Immature natural killer cell (primary cell): Measurements from ENCODE around the gene IZUMO1. TPM values are rescaled to one million over a fixed set of nuclear protein-coding genes. Genes with fewer than 3 reads are reported as not detected.
A peak's percentile ranks its signal among the peaks of the same experiment; 100 is the strongest.
"Not testable (repeated sequence)": the region's sequence is repeated elsewhere in the genome, so short reads cannot be mapped to it uniquely, and the experiment has no call there.

Source experiments
- DNase-seq, 3 donors: peaks; one replicate each; pipeline ENCODE4 v3.0.0; 2022; ENCODE audit warnings: mixed read lengths in 1 of 3
- H3K27ac Mint-ChIP-seq, 6 donors: one replicate each; pipeline ENCODE4 v1.8.0; 2020; ENCODE audit warnings: mixed read lengths in 6 of 6, mild to moderate bottlenecking in 5 of 6, inconsistent platforms in 4 of 6, moderate library complexity in 3 of 6
- H3K27me3 Mint-ChIP-seq, 3 donors: one replicate each; pipeline ENCODE4 v1.8.0; 2020 to 2021; ENCODE audit warnings: low read depth in 3 of 3, mild to moderate bottlenecking in 3 of 3, mixed read lengths in 3 of 3, moderate library complexity in 3 of 3, inconsistent platforms in 1 of 3
- H3K36me3 Mint-ChIP-seq, 3 donors: one replicate each; pipeline ENCODE4 v1.8.0; 2020; ENCODE audit warnings: mixed read lengths in 3 of 3, inconsistent platforms in 2 of 3, mild to moderate bottlenecking in 2 of 3
- H3K4me1 Mint-ChIP-seq, 2 donors: one replicate each; pipeline ENCODE4 v1.8.0; 2020; ENCODE audit warnings: inconsistent platforms in 2 of 2, mild to moderate bottlenecking in 2 of 2, mixed read lengths in 2 of 2, moderate library complexity in 1 of 2
- H3K4me3 Mint-ChIP-seq, 5 donors: one replicate each; pipeline ENCODE4 v1.8.0; 2020; ENCODE audit warnings: mild to moderate bottlenecking in 5 of 5, mixed read lengths in 5 of 5, inconsistent platforms in 3 of 5, moderate library complexity in 3 of 5
- H3K9me3 Mint-ChIP-seq, 6 donors: one replicate each; pipeline ENCODE4 v1.8.0; 2020; ENCODE audit warnings: mild to moderate bottlenecking in 6 of 6, mixed read lengths in 6 of 6, inconsistent platforms in 4 of 6, moderate library complexity in 3 of 6
- polyA plus RNA-seq, 3 donors: library from polyadenylated mRNA; unstranded; fragments of 300-500 nt; fragmentation: Illumina TruSeq; gene quantifications; one replicate each; pipeline ENCODE4 v1.2.3, GENCODE V29; 2021

Gene IZUMO1
- polyA plus RNA-seq, 3 donors from 2014 or later = not detected

DNA sequence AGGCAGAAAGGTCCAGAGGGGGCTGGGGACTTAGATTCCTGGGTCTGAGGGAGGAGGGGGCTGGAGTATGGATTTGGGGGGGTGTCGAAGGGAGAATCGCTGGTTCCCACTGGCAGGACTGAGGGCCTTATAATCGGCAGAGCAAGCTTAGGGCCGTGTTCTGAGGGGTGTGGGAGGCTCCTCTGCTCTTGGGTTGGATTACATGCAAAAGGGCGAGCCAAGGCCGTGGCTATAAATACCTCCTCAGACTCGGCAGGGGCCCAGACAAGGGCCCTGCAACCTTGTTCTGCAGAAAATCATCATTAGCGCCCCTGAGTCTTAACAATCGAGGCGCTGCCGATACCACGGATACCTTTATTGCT, 26.5 kb downstream of the IZUMO1 start:
- Mint-ChIP-seq H3K4me1 (peaks cover 14 to 19% of the 10 kb centered on the region in 2 donors), H3K9me3 (peaks cover 0 to 3% (median 0%) of the 10 kb centered on the region in 6 donors), H3K36me3 (peaks cover 0 to 3% (median 0%) of the 10 kb centered on the region in 3 donors), H3K27ac (peak overlapping the region in 5 of 6 donors; percentile 94 to 97 (median 97)), H3K4me3 (peak overlapping the region; percentile 91 to 98 (median 97)), H3K27me3 (peaks cover 2 to 4% (median 4%) of the 10 kb centered on the region in 3 donors)
- no peak for DNase-seq

DNA sequence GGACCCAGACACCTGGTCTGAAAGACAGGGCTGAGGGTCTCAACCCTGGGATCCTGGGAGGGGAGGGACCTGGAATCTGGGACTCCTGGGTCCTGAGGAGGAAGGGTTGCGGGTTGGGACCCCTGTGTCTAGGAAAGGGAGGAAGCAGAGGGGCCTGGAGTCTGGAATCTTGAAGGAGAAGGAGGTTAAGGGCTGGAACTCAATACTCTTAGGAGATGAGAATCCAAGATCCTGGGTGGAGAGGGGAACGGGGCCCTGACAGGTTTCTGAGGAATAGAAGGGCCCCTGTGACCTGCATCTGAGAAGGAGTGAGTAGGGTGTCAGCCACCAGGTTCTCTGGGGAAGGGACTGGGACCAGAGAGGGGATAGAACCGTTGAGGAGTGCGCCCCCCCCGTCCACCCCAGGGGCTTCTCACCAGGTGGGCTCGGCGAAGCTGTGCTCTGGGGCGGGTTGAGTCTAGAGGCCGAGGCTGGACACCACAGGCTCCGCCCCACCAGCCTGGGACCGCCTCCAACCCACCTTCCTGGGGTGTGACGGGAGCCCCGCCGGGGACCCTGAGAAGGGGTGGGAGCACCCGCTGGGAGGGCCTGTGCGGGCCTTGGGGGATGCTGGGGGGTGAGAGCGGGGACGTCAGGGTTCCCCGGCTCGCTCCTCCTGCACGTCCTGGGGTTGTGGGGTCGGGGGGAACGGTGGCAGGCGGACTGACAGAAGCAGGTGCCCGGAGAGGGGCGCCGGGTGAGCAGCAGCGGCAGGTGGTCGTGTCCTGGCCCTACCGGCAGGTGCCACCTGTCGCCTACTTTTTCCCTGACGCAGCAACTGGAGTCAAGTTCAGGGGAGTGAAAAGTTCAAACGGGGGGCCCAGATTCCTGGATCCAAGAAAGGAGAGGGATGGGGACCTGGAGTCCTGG, 27.2 kb downstream of the IZUMO1 start, which contains the start of gene MAMSTR:
Gene MAMSTR, minus strand, starts transcription at position 463 of the 909 bp plus-strand sequence. CDS start 694 bp downstream, outside the sequence.
- Mint-ChIP-seq H3K4me1 (peaks cover 13 to 18% of the 10 kb centered on the region in 2 donors), H3K4me3 (peak within 1 kb of the TSS; percentile 91 to 98 (median 97)), H3K27ac (peak within 1 kb of the TSS; percentile 94 to 97 (median 97))

DNA sequence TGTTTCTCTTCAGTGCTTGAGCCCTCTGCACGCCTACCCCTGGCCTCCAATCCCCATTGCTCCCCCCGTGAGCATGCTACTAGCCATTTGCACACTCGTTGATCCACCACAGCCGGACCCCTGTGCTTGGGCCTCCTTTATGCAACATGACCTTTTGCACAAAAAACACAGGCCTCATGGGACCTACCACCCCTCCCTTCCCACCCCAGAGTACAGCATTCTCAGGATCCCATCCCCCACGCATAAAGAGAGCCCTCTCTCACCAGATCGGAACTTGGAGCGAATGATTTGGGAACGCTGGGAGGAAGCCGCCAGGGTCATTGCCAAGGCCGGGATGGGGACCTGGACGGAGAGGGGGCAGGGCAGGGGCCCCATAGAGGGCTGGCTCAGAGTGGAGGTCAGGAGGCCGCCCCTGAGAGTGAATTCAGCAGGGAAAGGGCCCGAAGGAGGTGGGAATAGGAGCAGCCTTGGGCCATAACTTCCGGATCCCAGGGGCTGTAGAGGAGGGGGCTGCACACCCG, 27.9 kb downstream of the IZUMO1 start:
- Mint-ChIP-seq H3K4me1 (peaks cover 17 to 23% of the 10 kb centered on the region in 2 donors), H3K27ac (peak overlapping the region in 3 of 6 donors; percentile 67 to 78 (median 69)), H3K36me3 (no peaks in the 10 kb centered on the region), H3K27me3 (peaks cover 2 to 5% (median 4%) of the 10 kb centered on the region in 3 donors), H3K4me3 (peak overlapping the region in 1 of 5 donors; percentile 4), H3K9me3 (no peaks in the 10 kb centered on the region)
- DNase-seq = no peak

More for the DNA sequence above, 27.2 kb downstream of the IZUMO1 start, which contains the start of gene MAMSTR:
- peaks cover 2 to 4% (median 2%) of the 10 kb centered on the region in 3 donors for H3K27me3 Mint-ChIP-seq
- DNase-seq = no peak
- no peaks in the 10 kb centered on the region for H3K36me3 Mint-ChIP-seq
- H3K9me3 Mint-ChIP-seq = no peaks in the 10 kb centered on the region

DNA sequence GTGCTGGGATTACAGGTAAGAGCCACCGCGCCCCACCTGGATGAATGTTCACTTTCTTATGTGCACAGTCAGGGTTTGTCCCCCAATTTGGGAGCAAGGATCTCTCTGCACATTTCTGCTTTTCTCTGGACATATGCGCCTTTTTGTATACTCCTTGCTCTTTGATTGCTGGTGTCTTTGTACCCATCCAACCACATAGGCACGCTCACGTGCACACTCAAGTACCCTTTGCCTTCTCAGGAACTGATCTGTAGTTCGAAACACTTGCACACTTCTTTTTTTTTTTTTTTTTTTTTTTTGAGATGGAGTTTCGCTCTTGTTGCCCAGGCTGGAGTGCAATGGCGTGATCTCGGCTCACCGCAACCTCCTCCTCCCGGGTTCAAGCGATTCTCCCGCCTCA, 28.6 kb downstream of the IZUMO1 start:
- not testable (repeated sequence) for H3K9me3 Mint-ChIP-seq, DNase-seq, H3K27ac Mint-ChIP-seq, H3K36me3 Mint-ChIP-seq, H3K27me3 Mint-ChIP-seq, H3K4me3 Mint-ChIP-seq
- peaks cover 19 to 25% of the 10 kb centered on the region in 2 donors for H3K4me1 Mint-ChIP-seq

DNA sequence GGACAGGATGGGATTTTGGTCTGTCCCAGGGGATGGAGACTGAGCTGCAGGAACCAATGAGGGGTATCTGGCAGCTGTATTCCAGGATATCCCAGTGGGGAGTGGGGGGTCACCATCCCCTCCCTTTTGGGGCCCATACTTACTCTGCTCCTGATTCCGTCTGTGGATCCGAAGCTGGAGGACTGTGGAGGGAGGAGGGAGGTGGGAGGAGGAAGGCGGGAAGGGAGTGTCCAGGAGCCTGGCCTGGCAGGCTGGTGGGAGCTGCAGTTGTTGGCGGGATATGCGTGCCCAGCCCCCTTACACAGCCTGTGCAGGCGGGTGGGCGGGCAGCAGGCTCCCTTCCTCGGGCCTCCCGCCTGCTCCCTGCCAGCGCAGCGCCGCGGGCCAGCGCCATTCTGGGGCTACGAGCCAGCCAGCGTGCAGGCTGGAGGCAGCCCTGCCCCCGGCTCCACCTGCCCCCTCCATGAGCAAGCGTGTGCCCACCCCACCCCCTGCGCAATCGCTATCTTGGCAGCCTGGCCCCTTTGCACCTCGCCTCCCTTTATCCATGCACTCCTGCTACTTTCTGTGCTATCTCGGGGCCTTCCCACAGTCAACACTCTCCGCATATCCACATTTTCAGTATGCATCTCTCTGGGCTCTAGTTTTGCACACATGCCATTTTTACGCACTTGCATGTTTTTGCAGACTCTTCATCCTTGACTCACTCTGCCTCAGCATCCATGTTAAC, 30.0 kb downstream of the IZUMO1 start:
- no peak for DNase-seq
- Mint-ChIP-seq H3K36me3 (no peaks in the 10 kb centered on the region), H3K27me3 (peaks cover 2 to 4% (median 3%) of the 10 kb centered on the region in 3 donors), H3K4me1 (peaks cover 19 to 25% of the 10 kb centered on the region in 2 donors), H3K4me3 (peak overlapping the region in 2 of 5 donors; percentile 17 to 71), H3K27ac (peak overlapping the region in 1 of 6 donors; percentile 45), H3K9me3 (no peaks in the 10 kb centered on the region)

DNA sequence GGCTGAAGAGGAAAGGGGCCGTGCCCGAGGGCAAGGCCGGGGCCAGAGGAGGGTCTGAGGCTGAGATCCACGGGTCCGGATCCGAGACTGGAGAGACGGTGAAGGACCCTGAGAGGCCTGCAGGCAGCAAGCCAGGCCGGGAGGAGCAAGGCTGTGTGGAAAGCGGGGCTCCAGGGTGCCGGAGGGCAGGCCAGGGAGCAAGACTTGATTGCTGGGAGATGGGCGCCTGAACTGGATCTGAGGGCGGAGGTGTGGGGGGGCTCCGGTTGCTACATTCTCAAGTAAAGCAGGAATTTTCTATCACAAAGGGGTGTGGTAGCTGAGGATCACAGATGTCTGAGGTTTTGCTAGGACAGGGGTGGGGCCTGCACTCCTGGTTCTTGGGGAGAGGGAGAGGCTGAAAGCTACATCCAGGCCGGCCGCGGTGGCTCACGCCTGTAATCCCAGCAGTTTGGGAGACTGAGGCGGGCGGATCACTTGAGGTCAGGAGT, 31.0 kb downstream of the IZUMO1 start:
- Mint-ChIP-seq H3K27me3 (peaks cover 2 to 4% (median 3%) of the 10 kb centered on the region in 3 donors), H3K4me3 (peak overlapping the region in 3 of 5 donors; percentile 51 to 68 (median 60)), H3K36me3 (no peaks in the 10 kb centered on the region), H3K27ac (no peak overlapping the region), H3K4me1 (peaks cover 12 to 20% of the 10 kb centered on the region in 2 donors), H3K9me3 (no peaks in the 10 kb centered on the region)
- no peak for DNase-seq

DNA sequence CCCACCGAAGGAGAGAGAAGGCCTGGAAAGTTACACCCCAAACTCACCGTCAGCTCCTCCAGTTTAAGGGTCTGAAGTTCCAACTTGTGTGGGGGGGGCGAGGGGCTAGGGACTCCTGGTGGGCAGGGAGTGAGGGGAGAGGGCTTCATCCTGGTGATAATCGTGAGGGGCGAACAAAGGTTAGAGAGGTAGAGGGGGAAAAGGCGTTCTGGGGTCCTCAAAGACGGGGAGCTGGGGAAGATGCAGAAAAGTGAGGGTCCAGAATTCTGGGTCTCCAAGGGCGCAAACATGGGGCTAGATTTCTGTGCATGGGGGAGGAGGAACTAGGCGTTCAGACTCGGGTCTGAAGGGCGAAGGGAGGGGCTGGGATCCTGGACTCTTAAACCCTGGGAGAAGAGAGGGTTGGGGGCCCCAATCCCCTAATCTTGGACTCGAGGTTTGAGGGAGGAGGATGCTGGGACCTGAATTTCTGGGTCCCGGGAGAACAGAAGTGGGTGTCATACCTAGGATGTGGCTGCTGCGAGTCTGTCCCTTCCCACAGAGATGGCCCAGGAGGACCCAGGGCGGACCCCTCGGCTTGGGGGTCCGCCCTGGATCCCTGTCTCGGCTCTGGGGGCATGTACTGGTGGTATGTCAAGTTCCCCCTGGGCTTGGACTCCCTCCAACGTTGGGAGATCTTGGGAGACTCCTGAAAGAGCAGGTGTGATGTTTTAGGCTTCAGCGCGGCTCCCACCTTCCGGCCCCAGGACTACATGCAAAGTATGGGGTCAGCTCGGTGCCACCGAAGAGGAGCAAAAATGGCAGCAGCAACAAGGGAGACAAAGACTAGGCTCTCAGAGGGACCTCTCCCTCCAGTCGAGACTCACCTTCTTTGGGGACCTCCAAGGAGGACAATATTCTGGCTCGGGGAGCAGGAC, 31.7 kb downstream of the IZUMO1 start:
- peak overlapping the region; percentile 74 to 86 (median 81) for H3K4me3 Mint-ChIP-seq
- DNase-seq = no peak
- no peaks in the 10 kb centered on the region for H3K9me3 Mint-ChIP-seq
- H3K27ac Mint-ChIP-seq = peak overlapping the region; percentile 43 to 88 (median 73)
- H3K4me1 Mint-ChIP-seq = peaks cover 11 to 14% of the 10 kb centered on the region in 2 donors
- H3K36me3 Mint-ChIP-seq = no peaks in the 10 kb centered on the region
- H3K27me3 Mint-ChIP-seq = peaks cover 2 to 4% (median 3%) of the 10 kb centered on the region in 3 donors

DNA sequence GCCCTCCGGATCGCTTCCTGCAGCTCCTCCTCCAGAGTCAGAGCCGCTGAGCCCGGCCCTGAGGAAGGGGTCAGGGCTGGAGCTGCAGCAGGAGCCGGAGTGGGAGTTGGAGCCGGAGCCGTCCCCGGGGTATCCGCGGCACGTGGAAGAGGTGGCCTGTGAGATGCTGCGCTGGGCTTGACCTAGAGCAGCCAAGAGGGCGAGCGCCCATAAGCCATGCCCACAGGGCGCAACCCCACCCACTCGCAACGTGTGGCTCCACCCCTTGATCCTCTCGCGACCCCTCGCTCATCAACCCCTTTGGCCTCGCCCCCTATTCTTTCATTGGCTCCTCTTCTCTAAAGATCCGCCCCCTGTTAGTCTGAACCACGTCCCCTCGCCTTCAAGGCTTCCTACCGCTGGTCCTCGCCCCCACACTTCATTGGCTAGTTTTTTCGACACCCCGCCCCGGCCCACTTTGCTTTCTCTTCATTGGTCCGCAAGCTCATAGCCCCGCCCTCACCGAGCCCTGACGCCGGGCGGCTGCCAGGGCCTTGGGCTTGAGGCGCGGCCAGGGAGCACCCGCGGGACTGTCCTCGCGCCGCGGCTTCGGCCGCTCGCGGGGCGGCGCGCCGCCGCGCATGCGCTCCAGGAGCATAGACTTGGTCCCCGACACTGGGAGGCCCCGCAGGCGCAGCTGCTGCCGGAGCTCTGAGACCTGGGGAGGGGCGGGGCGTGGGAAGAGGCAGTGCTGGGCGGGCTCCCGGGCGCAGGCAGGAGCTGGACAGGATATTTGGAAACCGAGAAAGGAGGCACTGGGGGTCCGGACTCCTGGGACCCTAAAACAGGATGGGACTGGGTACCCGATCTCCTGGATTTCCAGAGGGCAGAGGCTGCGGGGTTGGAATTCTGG, 32.6 kb downstream of the IZUMO1 start:
- peak; percentile 98 to 99 (median 98) for DNase-seq
- Mint-ChIP-seq H3K36me3 (no peaks in the 10 kb centered on the region), H3K4me1 (peaks cover 11 to 14% of the 10 kb centered on the region in 2 donors), H3K4me3 (peak overlapping the region; percentile 78 to 86 (median 84)), H3K9me3 (no peaks in the 10 kb centered on the region), H3K27ac (peak overlapping the region; percentile 43 to 88 (median 76)), H3K27me3 (peaks cover 2 to 4% (median 3%) of the 10 kb centered on the region in 3 donors)

DNA sequence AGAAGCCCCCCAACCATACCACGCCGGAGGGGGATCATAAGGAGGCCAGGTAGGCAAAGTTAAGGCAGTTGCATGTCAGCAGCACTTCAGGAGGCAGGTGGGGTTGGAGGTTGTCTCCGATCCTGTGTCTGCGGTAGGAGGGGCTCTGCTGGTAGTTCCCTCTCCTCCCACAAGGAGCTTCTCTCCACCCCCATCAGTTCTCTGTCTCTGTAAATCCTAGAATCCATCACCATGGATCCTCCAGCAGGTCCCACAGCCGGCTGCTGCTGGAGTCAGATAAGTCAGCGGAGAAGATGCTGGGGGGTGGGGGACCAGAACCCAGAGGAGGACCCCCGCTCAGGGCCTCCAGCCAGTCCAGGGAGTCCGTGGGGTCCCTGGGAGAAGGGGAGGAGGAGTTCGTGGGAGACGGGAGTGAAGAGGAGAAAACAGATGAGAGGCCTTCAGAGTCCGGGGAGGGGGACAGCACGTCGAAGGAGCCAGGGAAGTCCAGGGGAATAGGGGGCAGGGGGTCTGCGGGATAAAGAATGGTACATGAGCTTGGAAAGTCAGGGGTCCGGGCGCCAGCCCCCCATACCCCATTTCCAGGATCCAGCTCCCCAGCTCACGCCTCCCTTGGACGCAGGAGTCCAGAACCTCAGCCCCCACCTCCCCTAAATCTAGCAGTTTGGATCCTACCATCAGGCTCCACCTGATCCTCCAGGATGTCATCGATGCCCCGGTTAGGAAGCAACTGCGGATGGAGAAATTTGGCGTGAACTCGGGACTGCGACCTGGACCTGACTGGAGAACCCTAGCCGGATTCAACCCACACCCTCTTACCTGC, 33.5 kb downstream of the IZUMO1 start:
- Mint-ChIP-seq H3K4me3 (peak overlapping the region; percentile 78 to 86 (median 84)), H3K4me1 (peaks cover 11 to 14% of the 10 kb centered on the region in 2 donors), H3K9me3 (no peaks in the 10 kb centered on the region), H3K36me3 (no peaks in the 10 kb centered on the region), H3K27ac (peak overlapping the region in 4 of 6 donors; percentile 7 to 78 (median 41)), H3K27me3 (peaks cover 2 to 4% (median 3%) of the 10 kb centered on the region in 3 donors)
- DNase-seq = no peak

DNA sequence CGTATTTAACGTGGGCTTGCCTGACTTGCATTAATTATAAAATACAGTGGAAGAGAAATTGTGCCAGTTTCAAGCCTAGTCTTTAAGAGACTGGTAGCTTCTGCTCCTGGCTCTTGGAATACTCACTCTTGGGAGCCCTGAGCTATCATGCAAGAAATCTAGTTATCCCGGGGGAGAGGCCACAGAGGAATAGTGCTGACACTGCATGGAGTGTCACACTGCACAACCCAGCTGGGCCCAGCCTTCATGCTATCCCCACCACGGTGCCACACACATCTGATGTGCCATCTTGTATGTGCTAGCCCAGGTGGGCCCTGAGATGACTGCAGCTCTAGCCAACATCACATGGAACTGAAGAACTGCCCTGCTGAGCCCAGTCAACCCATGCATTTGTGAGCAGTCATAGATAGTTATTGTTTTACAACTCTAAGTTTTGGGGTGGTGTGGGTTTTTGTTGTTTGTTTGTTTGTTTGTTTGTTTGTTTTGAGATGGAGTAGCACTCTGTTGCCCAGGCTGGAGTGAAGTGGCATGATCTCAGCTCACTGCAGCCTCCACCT, 35.5 kb downstream of the IZUMO1 start:
- H3K36me3 Mint-ChIP-seq = peaks cover 4 to 5% (median 4%) of the 10 kb centered on the region in 3 donors
- H3K9me3 Mint-ChIP-seq = no peaks in the 10 kb centered on the region
- H3K27me3 Mint-ChIP-seq = peaks cover 2 to 3% (median 3%) of the 10 kb centered on the region in 3 donors
- H3K27ac Mint-ChIP-seq = no peak overlapping the region
- DNase-seq = no peak
- peaks cover 11 to 14% of the 10 kb centered on the region in 2 donors for H3K4me1 Mint-ChIP-seq
- peak overlapping the region in 2 of 5 donors; percentile 18 to 25 for H3K4me3 Mint-ChIP-seq

DNA sequence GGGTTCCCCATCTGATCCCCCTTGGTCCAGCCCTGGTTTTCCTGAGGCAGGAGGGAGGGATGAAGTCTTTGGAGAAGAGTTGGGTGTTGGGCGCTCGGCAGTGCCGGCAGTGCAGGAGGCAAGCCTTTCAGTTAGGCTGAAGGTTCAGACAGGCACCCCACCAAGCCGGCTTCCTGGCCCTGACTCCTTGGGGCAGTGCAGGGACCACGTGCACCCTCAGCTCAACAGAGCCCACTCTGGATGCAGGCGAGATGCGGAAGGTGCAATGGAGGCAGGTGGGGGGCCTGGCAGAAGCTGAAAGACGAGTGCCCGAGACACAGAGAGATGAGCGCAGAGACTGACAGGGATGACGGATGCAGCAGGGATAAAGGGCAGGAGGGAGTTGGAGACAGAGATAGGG, 38.2 kb downstream of the IZUMO1 start:
- H3K4me3 Mint-ChIP-seq = no peak overlapping the region
- DNase-seq = no peak
- H3K36me3 Mint-ChIP-seq = peaks cover 4 to 9% (median 4%) of the 10 kb centered on the region in 3 donors
- no peak overlapping the region for H3K27ac Mint-ChIP-seq
- no peaks in the 10 kb centered on the region for H3K9me3 Mint-ChIP-seq
- peaks cover 0 to 2% (median 0%) of the 10 kb centered on the region in 3 donors for H3K27me3 Mint-ChIP-seq
- peaks cover 0 to 2% of the 10 kb centered on the region in 2 donors for H3K4me1 Mint-ChIP-seq
